Endothelial cell of umbilical vein (primary cell): Measurements from ENCODE around the gene FAM222A. TPM values are rescaled to one million over a fixed set of nuclear protein-coding genes. Genes with fewer than 3 reads are reported as not detected.

Experiments
- BruUV-seq: library from RNA; stranded (reverse); fragments of 400-500 nt; replicated peaks from 2 replicates; lab custom pipeline; 2021; lab: Mats Ljungman, UMichigan
- CTCF ChIA-PET: fragments of 300-600, 350-600 bp; sonication (Branson Sonifier 250); formaldehyde crosslinking; loops from one replicate; lab custom pipeline; 2021; ENCODE audit warnings: antibody characterized with exemption, inconsistent platforms; lab: Charles Lee
- POLR2A ChIA-PET: fragments of 300-600, 350-600 bp; sonication (Branson Sonifier 250); formaldehyde crosslinking; loops from one replicate; lab custom pipeline; 2021; ENCODE audit warnings: antibody characterized with exemption, inconsistent platforms; lab: Charles Lee
- DNase-seq: peaks from one replicate; pipeline ENCODE4 v3.0.0-alpha.2; 2011; ENCODE audit warnings: low read depth, low spot score
- FAIRE-seq: peaks from 2 replicates; lab custom pipeline; 2011; peaks lifted over from hg19 to GRCh38; lab: Jason Lieb, UNC
- H2AFZ ChIP-seq: 2 replicates; pipeline ENCODE4 v1.6.0; 2012; ENCODE audit warnings: low read depth, low read length, control low read depth, inconsistent platforms
- H3K27ac ChIP-seq: 2 replicates; pipeline ENCODE4 v1.5.1; 2011; ENCODE audit warnings: low read depth, mild to moderate bottlenecking, control low read depth, low read length, moderate library complexity; ENCODE audit not compliant: insufficient read depth
- H3K27me3 ChIP-seq, 2 experiments: 2 replicates each; pipeline versions ENCODE4 v1.6.0 to v1.6.1; 2011; ENCODE audit warnings: low read length in 2 of 2, mixed read lengths in 1 of 2; ENCODE audit not compliant: control insufficient read depth in 2 of 2, insufficient read depth in 2 of 2
- H3K36me3 ChIP-seq, 2 experiments: 2 replicates in 1 of 2; 3 replicates in 1 of 2; pipeline ENCODE4 v1.5.1; 2011; ENCODE audit warnings: low read length in 2 of 2, mild to moderate bottlenecking in 1 of 2, moderate library complexity in 1 of 2; ENCODE audit not compliant: control insufficient read depth in 2 of 2, insufficient read depth in 2 of 2; ENCODE audit errors: extremely low read depth in 1 of 2
- H3K4me1 ChIP-seq: 3 replicates; pipeline ENCODE4 v1.5.1; 2011; ENCODE audit warnings: mild to moderate bottlenecking, low read length; ENCODE audit not compliant: control insufficient read depth, insufficient read depth; ENCODE audit errors: extremely low read depth
- H3K4me2 ChIP-seq: 2 replicates; pipeline ENCODE4 v1.6.1; 2011; ENCODE audit warnings: low read length, control low read depth, mixed read lengths; ENCODE audit not compliant: insufficient read depth
- H3K4me3 ChIP-seq, 3 experiments: fragments of 200-600 bp in 1 of 3; sonication (generic), shearing (Covaris generic) in 1 of 3; replicated peaks in 1 of 3; 2 replicates each; pipeline ENCODE4 v1.5.1; 2011 to 2016; ENCODE audit warnings: control low read depth in 3 of 3, low read length in 3 of 3, mild to moderate bottlenecking in 2 of 3, inconsistent platforms in 1 of 3, low read depth in 1 of 3, moderate library complexity in 1 of 3; ENCODE audit not compliant: insufficient read depth in 1 of 3
- H3K79me2 ChIP-seq: 2 replicates; pipeline ENCODE4 v1.6.0; 2012; ENCODE audit warnings: low read length, inconsistent platforms; ENCODE audit not compliant: control insufficient read depth, insufficient read depth
- H3K9ac ChIP-seq: replicated peaks from 2 replicates; pipeline ENCODE3; 2011; ENCODE audit warnings: low read length, control low read depth; ENCODE audit not compliant: insufficient read depth; ENCODE audit errors: extremely low read depth
- H3K9me1 ChIP-seq: replicated peaks from 3 replicates; pipeline ENCODE4 v1.6.0; 2011; ENCODE audit warnings: mild to moderate bottlenecking, low read length; ENCODE audit not compliant: control insufficient read depth, insufficient read depth; ENCODE audit errors: extremely low read depth
- H3K9me3 ChIP-seq: replicated peaks from 2 replicates; pipeline ENCODE4 v1.5.1; 2012; ENCODE audit warnings: low read length, inconsistent platforms; ENCODE audit not compliant: control insufficient read depth, insufficient read depth
- H4K20me1 ChIP-seq: replicated peaks from 2 replicates; pipeline ENCODE3; 2011; ENCODE audit warnings: mild to moderate bottlenecking, low read length; ENCODE audit not compliant: control insufficient read depth, insufficient read depth; ENCODE audit errors: extremely low read depth
- CTCF ChIP-seq, 2 donors: IDR thresholded peaks; 1 replicate in 1 of 2; 2 replicates in 1 of 2; pipeline ENCODE4 v1.5.1; 2011; ENCODE audit warnings: low read length in 2 of 2, mild to moderate bottlenecking in 2 of 2, moderate library complexity in 2 of 2, control low read depth in 1 of 2, inconsistent platforms in 1 of 2, low read depth in 1 of 2; ENCODE audit not compliant: insufficient read depth in 1 of 2; ENCODE audit errors: extremely low read depth in 1 of 2
- EZH2 ChIP-seq: IDR thresholded peaks from 2 replicates; pipeline ENCODE4 v1.6.1; 2012; ENCODE audit warnings: borderline replicate concordance, low read depth, mild to moderate bottlenecking, moderate library complexity, low read length, inconsistent platforms; ENCODE audit not compliant: severe bottlenecking
- GATA2 ChIP-seq: IDR thresholded peaks from 2 replicates; pipeline ENCODE4 v1.7.0; 2011; ENCODE audit warnings: low read depth, mild to moderate bottlenecking, moderate library complexity, mixed read lengths, low read length; ENCODE audit not compliant: insufficient read length, insufficient read depth
- JUN ChIP-seq: IDR thresholded peaks from 2 replicates; pipeline ENCODE4 v1.6.1; 2011; ENCODE audit warnings: borderline replicate concordance, low read depth; ENCODE audit not compliant: insufficient read length, insufficient read depth
- dilution Hi-C: fragments of 300-500 bp; cut with MboI; formaldehyde crosslinking; loops from one replicate; pipeline ENCODE4 v1.15.0; 2019; ENCODE audit warnings: low sequenced_read_pairs; ENCODE audit not compliant: extremely low pct_ligation_motif_present
- intact Hi-C: fragments of 100-400 bp; cut with micrococcal nuclease; formaldehyde crosslinking; loops from one replicate; pipeline ENCODE4 v1.10.0; 2022
- polyA plus RNA-seq, 4 experiments: library from polyadenylated mRNA; depleted of rRNA in 3 of 4; stranded (reverse) in 3 of 4; unstranded in 1 of 4; fragments of >200 nt; gene quantifications; 2 replicates each; pipeline versions ENCODE4 v1.2.1 to v1.2.3, GENCODE V29; 2011 to 2012; ENCODE audit warnings: missing spikeins in 1 of 4
- total RNA-seq: library from RNA; stranded (reverse); gene quantifications from 2 replicates; pipeline ENCODE4 v1.2.3, GENCODE V29; 2021

Gene FAM222A
- total and polyA plus RNA-seq, 2 donors (not counting 3 experiments of a cell fraction or from before 2014, with no cell fraction given) = 0.62 to 1.7 TPM

GRCh38 chr12:109711596-109712461 is 1.8 kb upstream of the FAM222A start:
- POLR2A ChIA-PET = no interaction called here
- TF ChIP-seq JUN (no peak), EZH2 (peak; percentile 56)
- H3K9me3 ChIP-seq = no peaks in the 10 kb centered on the region
- H3K4me1 ChIP-seq = no peaks in the 10 kb centered on the region
- BruUV-seq = no TSS peak
- no peak overlapping the region for H3K9ac ChIP-seq
- H3K4me2 ChIP-seq = no peak overlapping the region
- intact Hi-C loops (loop anchor here (2.0 to 10.0 kb wide), 3 partner anchors 25 to 137 kb away; partner anchors contain the start of genes MMAB and MVK), dilution Hi-C loops (no loop called here)
- CTCF ChIA-PET = interaction anchor here (0.8 kb wide), 1 partner anchor 114 kb away, joined by 3 read pairs; no protein-coding TSS in a partner anchor
- H3K27ac ChIP-seq = no peak overlapping the region
- H2AFZ ChIP-seq = no peak overlapping the region
- peaks cover 17 to 21% of the 10 kb centered on the region in 2 experiments for H3K27me3 ChIP-seq
- no peaks in the 10 kb centered on the region for H3K9me1 ChIP-seq
- no peaks in the 10 kb centered on the region for H3K36me3 ChIP-seq
- H3K4me3 ChIP-seq = no peak overlapping the region
- H3K79me2 ChIP-seq = no peaks in the 10 kb centered on the region
- FAIRE-seq = no peak
- H4K20me1 ChIP-seq = no peaks in the 10 kb centered on the region
- DNase-seq = no peak

- Histone ChIP-seq H3K4me2 (peak overlapping the region; percentile 48), H3K9me3 (no peaks in the 10 kb centered on the region), H3K9me1 (no peaks in the 10 kb centered on the region), H4K20me1 (no peaks in the 10 kb centered on the region), H3K27me3 (peaks cover 31 to 37% of the 10 kb centered on the region in 2 experiments), H3K9ac (no peak overlapping the region), H2AFZ (peak overlapping the region; percentile 63), H3K79me2 (no peaks in the 10 kb centered on the region), H3K27ac (no peak overlapping the region), H3K4me3 (peak overlapping the region; percentile 33 to 58 (median 33)), H3K36me3 (no peaks in the 10 kb centered on the region), H3K4me1 (no peaks in the 10 kb centered on the region)
- POLR2A ChIA-PET = interaction anchor here (1.2 kb wide), 1 partner anchor 9 kb away, joined by 5 read pairs; no protein-coding TSS in a partner anchor
- no TSS peak for BruUV-seq
- peak; percentile 66 for DNase-seq
- CTCF ChIA-PET = interaction anchor here (1.0 to 1.7 kb wide), 4 partner anchors 8 to 195 kb away, joined by 3 to 7 read pairs (median 5); no protein-coding TSS in a partner anchor
- TF ChIP-seq GATA2 = no peak
- TF ChIP-seq CTCF (IDR thresholded peaks at IDR 0.05; ENCODE audit: extremely low read depth in 1 of 2, insufficient read depth in 1 of 2, low read depth in 1 of 2, low read length in 2 of 2) = peak; percentile 5 to 42
- intact Hi-C loops (loop anchor here (2.0 to 10.0 kb wide), 3 partner anchors 117 to 140 kb away; partner anchors contain the start of genes MMAB and MVK), dilution Hi-C loops (no loop called here)
- FAIRE-seq = no peak
Measured at GRCh38 chr12:109714141-109714912, 702 bp downstream of the FAM222A start.
